ENCODE results near the gene NACA2. TPM values are rescaled to one million over a fixed set of nuclear protein-coding genes. Genes with fewer than 3 reads are reported as not detected.
"Not testable (repeated sequence)": the region's sequence is repeated elsewhere in the genome, so short reads cannot be mapped to it uniquely, and the experiment has no call there.

NACA2 gene
- total RNA-seq, 1 donor from 2014 or later: not detected

GRCh38 chr17:61555127-61555566 is 35.9 kb downstream of the NACA2 start:
- Histone ChIP-seq H3K27me3 (ENCODE audit: low read depth) (peaks cover 73% of the 10 kb centered on the region), H3K36me3 (no peaks in the 10 kb centered on the region), H3K4me1 (no peaks in the 10 kb centered on the region), H3K9me3 (replicated peaks) (no peaks in the 10 kb centered on the region), H3K4me3 (no peak overlapping the region), H3K27ac (replicated peaks) (no peak overlapping the region)
- intact Hi-C loops (cut with micrococcal nuclease): no loop called here
- TF ChIP-seq CTCF (IDR thresholded peaks at IDR 0.05; ENCODE audit: borderline replicate concordance): no peak
- no peak for DNase-seq

GRCh38 chr17:61554209-61554608 is 36.8 kb downstream of the NACA2 start:
- H3K27ac ChIP-seq (replicated peaks): no peak overlapping the region
- no peak overlapping the region for H3K4me3 ChIP-seq
- no peak for TF ChIP-seq CTCF (IDR thresholded peaks at IDR 0.05; ENCODE audit: borderline replicate concordance)
- H3K27me3 ChIP-seq (ENCODE audit: low read depth): peaks cover 73% of the 10 kb centered on the region
- H3K36me3 ChIP-seq: no peaks in the 10 kb centered on the region
- intact Hi-C loops (cut with micrococcal nuclease): no loop called here
- DNase-seq: no peak
- H3K4me1 ChIP-seq: no peaks in the 10 kb centered on the region
- no peaks in the 10 kb centered on the region for H3K9me3 ChIP-seq (replicated peaks)

GRCh38 chr17:61552560-61552959 is 38.5 kb downstream of the NACA2 start:
- intact Hi-C loops (cut with micrococcal nuclease); H3K36me3 ChIP-seq; H3K4me1 ChIP-seq; DNase-seq; H3K27ac ChIP-seq (replicated peaks); H3K9me3 ChIP-seq (replicated peaks); H3K4me3 ChIP-seq: not testable (repeated sequence)
- H3K27me3 ChIP-seq (ENCODE audit: low read depth): peaks cover 74% of the 10 kb centered on the region

- intact Hi-C loops (cut with micrococcal nuclease): no loop called here
- peak; percentile 72 for TF ChIP-seq CTCF (IDR thresholded peaks at IDR 0.05; ENCODE audit: borderline replicate concordance)
- no peak overlapping the region for H3K27ac ChIP-seq (replicated peaks)
These were observed 39.7 kb downstream of the NACA2 start for GRCh38 chr17:61551255-61551742.

DNA sequence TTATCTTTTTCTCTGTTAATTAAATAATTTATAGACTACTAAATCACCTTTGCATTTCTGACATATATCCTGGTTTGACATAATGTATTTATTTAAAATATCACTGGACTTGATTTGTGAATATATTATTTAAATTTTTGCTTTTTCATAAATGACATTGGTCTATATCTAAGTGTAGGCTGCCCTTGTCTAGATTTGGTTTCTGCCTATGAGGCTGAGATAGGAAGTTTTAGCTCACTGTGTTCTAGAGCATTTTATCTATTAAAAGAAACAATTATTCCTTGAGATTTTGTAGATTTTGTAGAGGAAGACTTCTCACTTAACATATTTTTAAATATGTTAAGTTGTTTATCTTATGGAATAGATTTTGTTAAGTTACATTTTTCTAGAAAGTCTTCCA is 43.9 kb downstream of the NACA2 start:
- DNase-seq: no peak
- Histone ChIP-seq H3K9me3 (replicated peaks) (peaks cover 21% of the 10 kb centered on the region), H3K4me1 (no peaks in the 10 kb centered on the region), H3K4me3 (no peak overlapping the region), H3K36me3 (no peaks in the 10 kb centered on the region), H3K27ac (replicated peaks) (no peak overlapping the region), H3K27me3 (ENCODE audit: low read depth) (peaks cover 34% of the 10 kb centered on the region)
- intact Hi-C loops (cut with micrococcal nuclease): loop anchor here (10.0 kb wide), 1 partner anchor 132 kb away; no protein-coding TSS in a partner anchor
- no peak for TF ChIP-seq CTCF (IDR thresholded peaks at IDR 0.05; ENCODE audit: borderline replicate concordance)

More at GRCh38 chr17:61551255-61551742, 39.7 kb downstream of the NACA2 start:
- Histone ChIP-seq H3K9me3 (replicated peaks) (peaks cover 3% of the 10 kb centered on the region), H3K36me3 (no peaks in the 10 kb centered on the region), H3K4me3 (no peak overlapping the region), H3K27me3 (ENCODE audit: low read depth) (peaks cover 69% of the 10 kb centered on the region), H3K4me1 (no peaks in the 10 kb centered on the region)
- no peak for DNase-seq

DNA sequence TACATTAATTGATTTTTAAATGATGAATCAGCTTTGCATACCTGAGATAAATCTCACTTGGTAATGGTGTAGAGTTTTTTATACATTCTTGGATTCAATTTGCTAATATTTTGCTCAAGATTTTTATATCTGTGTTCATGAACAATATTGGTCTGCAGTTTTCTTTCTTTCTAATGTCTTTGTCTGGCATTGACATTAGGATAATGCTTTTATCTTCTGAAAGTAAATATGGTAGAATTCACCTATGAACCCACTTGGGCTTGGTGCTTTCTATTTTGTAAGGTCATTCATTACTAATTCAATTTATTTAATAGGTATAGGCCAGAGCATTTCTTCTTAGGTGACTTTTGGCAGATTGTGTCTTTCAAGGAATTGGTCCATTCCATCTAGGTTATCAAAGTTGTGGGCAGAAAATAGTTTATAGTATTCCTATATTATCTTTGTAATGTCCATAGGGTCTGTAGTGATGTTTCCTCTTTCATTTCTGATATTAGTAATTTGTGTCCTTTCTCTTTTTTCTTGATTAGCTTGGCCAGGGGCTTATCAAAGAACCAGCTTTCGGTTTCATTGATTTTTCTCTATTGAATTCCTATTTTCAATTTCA is 45.6 kb downstream of the NACA2 start:
- Histone ChIP-seq H3K4me1 (no peaks in the 10 kb centered on the region), H3K9me3 (replicated peaks) (peaks cover 38% of the 10 kb centered on the region), H3K4me3 (no peak overlapping the region), H3K27ac (replicated peaks) (no peak overlapping the region), H3K27me3 (ENCODE audit: low read depth) (peaks cover 27% of the 10 kb centered on the region), H3K36me3 (no peaks in the 10 kb centered on the region)
- no peak for TF ChIP-seq CTCF (IDR thresholded peaks at IDR 0.05; ENCODE audit: borderline replicate concordance)
- intact Hi-C loops (cut with micrococcal nuclease): loop anchor here (10.0 kb wide), 1 partner anchor 131 kb away; no protein-coding TSS in a partner anchor
- no peak for DNase-seq

All from left ventricle myocardium inferior (tissue), 1 donor.